Activated CD8-positive, alpha-beta memory T cell treated with anti-CD3 and anti-CD28 coated beads, Interleukin-2, amount 50 U/mL, for 4 hours (primary cell): ENCODE results near the gene YARS1.

Source experiments
- DNase-seq: peaks from one replicate; pipeline ENCODE4 v3.0.0-alpha.2; 2020

YARS1 gene

GRCh38 chr1:32775640-32776337 lies 41.4 kb downstream of the YARS1 start:
- DNase-seq = no peak

- DNase-seq = no peak
Measured at GRCh38 chr1:32774950-32775634, 42.1 kb downstream of the YARS1 start.

GRCh38 chr1:32774464-32774808 lies 42.7 kb downstream of the YARS1 start:
- DNase-seq = no peak

GRCh38 chr1:32773764-32774463 lies 43.2 kb downstream of the YARS1 start:
- no peak for DNase-seq

GRCh38 chr1:32773018-32773763 lies 44.0 kb downstream of the YARS1 start:
- peak; percentile 76 for DNase-seq

- no peak for DNase-seq
Measured at GRCh38 chr1:32772281-32773017, 44.7 kb downstream of the YARS1 start.

- no peak for DNase-seq
Measured at GRCh38 chr1:32771561-32772280, 45.4 kb downstream of the YARS1 start.

- DNase-seq = no peak
Measured at GRCh38 chr1:32770741-32771548, 46.2 kb downstream of the YARS1 start.

- DNase-seq = no peak
Measured at GRCh38 chr1:32770221-32770731, 46.9 kb downstream of the YARS1 start.

GRCh38 chr1:32769524-32770220 lies 47.5 kb downstream of the YARS1 start:
- DNase-seq = no peak

GRCh38 chr1:32768110-32768850 lies 48.9 kb downstream of the YARS1 start:
- no peak for DNase-seq

- DNase-seq = no peak
Measured at GRCh38 chr1:32767641-32768040, 49.5 kb downstream of the YARS1 start.

- no peak for DNase-seq
Measured at GRCh38 chr1:32767156-32767555, 50.0 kb downstream of the YARS1 start.

- no peak for DNase-seq
Measured at GRCh38 chr1:32766328-32766972, 50.7 kb downstream of the YARS1 start.

GRCh38 chr1:32765570-32766327 lies 51.4 kb downstream of the YARS1 start:
- DNase-seq = no peak

GRCh38 chr1:32764826-32765569 lies 52.2 kb downstream of the YARS1 start:
- no peak for DNase-seq

GRCh38 chr1:32763221-32763620 lies 53.9 kb downstream of the YARS1 start:
- DNase-seq = no peak
